Stimulated activated CD8-positive, alpha-beta memory T cell treated with anti-CD3 and anti-CD28 coated beads, Interleukin-15, amount 100 ng/mL, for 24 hours (primary cell): ENCODE measurements around the gene ENTREP1.
"Not testable (repeated sequence)": the region's sequence is repeated elsewhere in the genome, so short reads cannot be mapped to it uniquely, and the experiment has no call there.

Source experiments
- DNase-seq: peaks from one replicate; pipeline ENCODE4 v3.0.0-alpha.2; 2020; ENCODE audit warnings: low read depth

Gene ENTREP1

DNA sequence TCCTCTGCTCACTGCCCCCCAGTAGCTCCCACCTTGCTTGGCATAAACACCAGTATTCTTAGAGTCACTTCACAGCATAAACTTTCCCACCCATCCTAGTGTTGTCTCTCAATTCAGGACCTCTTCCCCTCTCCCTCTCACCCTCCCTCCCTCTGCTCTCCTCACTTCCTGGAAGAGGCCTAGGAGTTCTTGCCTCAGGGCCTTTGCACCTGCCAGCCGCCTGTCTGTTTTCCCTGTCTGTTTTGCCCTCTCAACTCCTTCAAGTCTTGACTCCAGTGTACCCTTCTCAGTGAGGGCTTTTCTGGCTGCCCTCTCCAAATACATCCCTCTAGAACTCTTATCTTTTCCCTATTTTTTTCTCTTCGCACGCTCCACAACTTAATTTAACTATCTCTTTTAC is 86.2 kb downstream of the ENTREP1 start:
- no peak for DNase-seq

DNA sequence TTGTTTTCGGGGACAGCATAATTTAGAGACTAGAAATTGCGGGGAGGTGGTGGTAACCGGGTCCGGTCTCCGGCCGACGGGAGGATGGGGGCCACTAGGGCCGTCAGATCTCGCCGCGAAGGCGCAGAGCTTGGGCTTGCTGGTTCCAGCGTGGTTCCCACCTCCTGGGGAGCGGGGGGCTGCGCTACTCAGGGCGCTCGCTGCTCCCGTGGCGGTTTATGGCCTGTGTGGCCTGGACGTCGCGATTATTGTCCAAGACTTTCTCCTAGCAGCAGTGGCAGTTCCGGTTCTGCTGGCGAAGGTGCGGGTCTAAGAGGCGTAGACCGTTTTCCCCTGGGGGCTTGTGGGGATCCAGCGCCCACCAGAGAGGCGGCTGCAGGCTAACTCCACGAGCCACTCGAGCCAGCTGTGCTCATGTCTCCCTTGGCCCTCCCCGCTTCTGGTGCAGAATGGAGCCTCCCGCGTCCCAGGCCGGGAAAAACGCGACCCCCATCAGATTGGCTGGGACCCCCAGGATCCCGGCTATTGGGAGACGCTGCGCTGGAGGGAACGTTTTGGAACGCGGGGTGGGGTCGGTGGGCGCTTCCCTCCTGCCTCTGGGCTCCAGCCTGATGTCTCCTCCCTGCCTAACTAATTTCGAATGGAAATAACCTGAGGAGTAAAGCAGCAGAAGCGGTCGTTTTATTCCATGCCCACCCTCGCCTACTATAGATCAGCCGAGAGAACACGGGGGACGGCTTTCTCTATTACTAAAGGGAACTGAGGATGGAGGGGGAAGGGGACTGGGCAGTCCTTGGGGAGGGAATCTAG is 87.1 kb downstream of the ENTREP1 start:
- no peak for DNase-seq

DNA sequence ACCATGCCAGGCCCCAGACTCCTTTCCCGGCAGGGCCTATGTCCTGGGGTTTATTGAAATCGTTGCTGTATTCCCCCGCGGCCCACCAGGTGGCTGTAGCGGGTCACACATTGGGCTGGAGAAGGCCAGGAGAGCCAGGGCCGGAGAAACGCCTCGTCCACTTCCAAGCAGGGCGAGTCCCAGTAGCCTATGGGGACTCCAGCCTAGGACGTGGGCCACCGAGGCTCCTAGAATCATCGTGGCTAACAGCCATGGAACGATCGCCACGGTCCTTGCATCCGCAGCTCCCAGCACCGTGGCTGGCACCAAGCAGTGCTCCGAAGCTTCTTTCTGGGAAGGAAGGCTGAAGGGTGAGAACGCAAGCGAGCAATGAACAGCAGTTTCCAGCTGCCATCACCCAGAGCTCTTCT is 87.7 kb downstream of the ENTREP1 start:
- no peak for DNase-seq

DNA sequence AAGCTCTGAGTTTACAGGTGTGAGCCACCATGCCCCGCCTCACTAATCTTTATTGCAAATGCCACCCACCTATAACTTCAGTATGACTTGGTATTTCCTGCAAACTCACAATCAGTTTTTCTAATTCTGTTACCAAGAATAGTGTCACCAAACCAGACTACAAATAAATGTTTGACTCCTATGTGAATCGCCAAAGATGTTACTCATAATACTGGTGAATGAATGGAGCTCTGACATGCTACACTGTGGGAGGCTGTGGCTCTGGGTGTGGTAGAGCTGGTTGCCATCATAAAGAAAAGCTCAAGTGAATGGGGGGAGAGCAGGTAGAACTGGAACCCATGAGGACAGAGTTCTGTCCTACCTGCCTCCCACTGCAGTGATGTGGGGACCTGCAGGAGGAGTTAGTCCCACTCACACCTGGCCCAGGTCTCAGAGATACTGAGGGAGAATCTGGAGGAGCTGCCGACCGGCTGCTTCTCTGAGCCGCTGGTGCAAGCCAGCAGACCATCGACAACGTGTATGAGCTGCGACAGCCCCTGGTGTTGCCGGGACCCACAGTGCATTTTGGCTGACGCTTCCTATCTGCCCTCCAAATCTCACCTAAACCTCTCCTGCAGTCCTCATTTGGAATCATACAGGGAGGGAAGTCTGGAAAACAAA is 95.7 kb downstream of the ENTREP1 start:
- no peak for DNase-seq

DNA sequence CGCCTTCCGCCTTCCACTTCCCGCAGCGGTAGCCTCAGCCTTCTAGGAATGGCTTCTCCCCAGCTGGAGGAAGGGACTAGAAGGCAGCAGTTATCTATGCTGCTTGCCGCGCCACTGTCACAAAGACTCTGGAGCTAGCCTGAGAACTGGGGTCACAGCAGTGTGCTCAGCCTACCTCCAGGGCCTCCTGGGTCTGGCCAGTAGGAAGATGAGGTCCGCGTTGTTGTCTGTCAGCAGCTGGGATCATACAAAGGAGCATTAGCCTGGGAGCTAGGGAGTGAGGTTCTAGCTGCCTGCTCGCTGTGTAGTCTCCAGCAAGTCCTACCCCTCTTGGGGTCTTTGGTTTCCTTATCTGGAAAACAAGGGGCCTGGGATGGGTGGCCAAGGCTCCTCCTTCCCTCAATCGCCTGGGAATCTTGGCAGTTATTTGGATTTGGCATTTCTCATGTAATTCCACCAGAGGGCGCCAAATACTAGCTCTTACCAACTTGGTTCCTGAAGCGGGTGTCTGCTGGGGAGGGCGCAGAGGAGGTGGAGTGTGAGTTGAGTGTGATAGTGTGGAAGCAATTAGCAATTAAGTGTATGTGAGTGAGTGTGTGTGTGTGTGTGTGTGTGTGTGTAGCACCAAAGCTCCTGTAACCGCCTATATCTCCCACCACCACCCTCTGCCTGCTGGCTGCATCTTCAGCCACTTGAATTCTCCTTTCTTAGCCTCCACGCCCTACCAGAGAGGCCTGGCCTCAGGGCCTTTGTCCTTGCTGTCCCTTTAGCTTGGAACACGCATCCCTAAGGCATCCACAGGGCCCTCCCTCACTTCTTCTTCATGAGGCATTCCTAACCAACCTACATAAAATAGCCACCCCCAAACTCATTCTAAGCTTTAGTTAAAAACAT is 97.1 kb downstream of the ENTREP1 start:
- no peak for DNase-seq

DNA sequence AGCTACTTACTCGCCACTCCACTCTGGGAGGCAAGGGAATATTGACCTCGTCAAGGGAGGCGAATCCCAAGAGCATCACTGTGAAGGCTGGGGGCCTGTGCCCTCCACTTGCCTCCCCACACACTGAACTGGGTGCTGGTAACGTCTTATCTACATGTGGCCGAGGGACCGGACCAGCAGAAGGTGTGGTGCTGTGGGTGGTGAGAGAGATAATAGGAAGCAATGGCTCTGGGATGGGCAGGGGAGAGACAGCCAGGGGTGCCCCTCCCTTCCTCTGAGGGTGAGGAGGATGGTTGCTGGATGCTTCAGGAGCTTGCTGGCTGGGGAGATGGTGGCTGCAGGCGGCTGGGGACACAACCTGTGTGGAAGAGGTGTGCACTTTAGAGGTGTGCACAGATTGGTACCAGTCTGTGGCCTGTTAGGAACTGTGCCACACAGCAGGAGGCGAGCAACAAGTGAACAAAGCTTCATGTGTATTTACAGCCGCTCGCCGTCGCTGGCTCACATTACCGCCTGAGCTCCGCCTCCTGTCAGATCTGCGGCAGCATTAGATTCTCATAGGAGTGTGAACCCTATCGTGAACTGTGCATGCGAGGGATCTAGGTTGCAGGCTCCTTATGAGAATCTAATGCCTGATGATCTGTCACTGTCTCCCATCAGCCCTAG is 100.3 kb downstream of the ENTREP1 start:
- no peak for DNase-seq

DNA sequence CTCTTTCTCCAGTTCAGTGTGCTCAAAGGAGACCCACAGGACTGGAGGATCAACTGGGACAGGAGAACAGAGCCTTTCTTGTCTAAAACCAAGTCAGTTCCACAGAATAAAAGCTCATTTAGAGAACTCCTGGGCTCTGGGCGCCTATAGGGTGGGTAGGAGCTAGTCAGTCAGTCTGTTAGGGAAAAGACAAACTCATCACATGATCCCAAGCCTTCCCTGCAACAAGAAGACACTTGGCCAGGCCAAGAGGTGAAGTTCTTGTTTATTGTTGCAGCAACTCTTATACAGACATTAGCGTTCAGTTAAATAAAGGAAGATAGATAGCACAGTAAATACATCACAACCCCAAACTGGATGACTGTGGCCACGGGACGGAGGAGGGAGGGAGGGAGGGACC is 102.3 kb downstream of the ENTREP1 start:
- no peak for DNase-seq

DNA sequence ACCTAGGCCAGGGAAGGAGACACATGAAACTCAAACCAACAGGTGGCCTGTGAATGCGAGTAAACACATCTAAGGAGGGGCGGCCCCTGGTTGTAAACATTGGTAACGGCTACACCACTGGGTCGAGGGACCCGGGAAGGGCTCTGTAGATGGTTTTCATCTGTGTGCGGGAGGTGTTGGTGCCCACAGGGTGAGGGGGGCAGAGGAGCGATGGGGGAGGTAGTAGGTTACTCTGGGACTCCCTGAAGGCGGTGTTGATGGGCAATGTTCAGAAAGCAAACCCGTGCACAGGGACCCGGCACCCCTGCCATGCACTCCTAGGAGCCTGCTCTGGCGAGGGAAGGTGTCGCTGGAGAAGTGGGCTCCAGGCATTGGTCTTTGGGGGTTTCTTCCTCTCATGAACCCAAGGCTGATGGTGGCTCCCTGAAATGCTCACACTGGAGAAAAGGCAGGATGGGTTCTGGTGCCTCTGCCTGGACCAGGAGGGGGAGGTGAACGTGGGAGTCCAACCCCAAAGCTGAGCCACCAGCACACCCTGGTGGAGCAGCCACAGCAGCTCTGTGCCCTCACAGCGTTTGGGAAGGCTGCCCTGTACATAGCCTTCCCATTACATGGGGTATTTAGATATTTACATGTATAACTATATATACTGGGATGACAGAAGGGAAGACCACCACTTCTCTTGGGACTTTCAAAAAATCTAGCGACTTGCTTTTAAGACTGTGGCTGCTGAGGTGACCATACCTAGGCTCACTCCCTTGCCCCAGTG is 103.2 kb downstream of the ENTREP1 start:
- no peak for DNase-seq

DNA sequence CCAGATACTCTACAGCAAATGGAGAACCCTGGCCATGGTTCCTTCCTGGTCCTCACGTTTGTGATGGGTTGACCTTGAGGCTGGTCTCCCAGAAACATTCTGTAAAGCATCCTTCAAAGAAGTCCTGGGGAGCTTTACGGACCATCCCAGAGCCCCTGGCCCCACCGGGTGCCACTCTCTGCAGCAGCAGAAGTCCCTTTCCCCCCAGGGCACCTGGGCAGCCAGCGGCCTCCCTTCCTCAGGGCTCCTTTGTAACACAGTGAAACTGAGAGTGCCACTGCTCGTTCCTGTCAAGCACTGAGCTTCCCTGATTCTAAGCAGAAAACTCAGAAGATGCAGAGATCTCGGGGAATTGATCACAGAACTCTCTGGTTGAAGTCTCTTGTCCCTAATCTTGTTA is 104.3 kb downstream of the ENTREP1 start:
- no peak for DNase-seq

DNA sequence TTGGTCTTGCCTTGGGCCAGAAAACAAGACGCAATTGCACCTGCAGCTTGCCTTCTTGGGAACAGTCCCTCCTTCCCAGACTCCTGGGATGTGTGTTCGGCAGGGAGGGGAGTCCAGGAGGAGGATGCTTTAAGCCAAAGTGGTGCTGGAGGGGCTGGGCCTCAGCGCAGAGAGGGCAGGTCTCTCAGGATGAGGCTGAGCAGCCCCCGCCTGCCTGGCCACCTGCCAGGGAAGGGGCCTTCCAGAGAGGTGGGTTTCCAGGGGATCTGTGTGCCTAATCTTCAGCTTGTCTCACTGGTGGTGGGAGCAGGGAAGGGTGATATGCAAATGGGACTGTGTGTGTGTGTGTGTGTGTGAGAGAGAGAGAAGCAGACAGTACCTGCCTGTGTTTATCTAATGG is 105.2 kb downstream of the ENTREP1 start:
- DNase-seq, result no peak

DNA sequence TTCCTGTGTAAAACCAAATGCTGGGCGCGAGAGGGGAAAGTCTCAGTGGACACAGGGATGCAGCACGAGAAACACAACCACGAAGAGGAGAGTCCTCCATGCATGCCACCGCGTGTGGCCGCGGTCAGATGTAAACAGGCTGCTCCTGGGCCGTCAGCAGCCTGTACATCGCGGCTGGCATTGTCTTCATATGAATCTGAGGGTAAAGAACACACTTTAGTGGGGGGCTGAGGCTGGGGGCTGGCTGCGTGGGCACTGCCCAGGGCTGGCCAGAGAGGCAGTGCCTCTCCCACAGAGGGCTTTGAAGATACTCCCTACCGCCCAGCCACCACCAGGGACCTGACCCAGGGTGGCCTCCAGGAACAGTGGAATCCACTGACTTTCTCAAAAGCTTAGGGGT is 106.2 kb downstream of the ENTREP1 start:
- no peak for DNase-seq

DNA sequence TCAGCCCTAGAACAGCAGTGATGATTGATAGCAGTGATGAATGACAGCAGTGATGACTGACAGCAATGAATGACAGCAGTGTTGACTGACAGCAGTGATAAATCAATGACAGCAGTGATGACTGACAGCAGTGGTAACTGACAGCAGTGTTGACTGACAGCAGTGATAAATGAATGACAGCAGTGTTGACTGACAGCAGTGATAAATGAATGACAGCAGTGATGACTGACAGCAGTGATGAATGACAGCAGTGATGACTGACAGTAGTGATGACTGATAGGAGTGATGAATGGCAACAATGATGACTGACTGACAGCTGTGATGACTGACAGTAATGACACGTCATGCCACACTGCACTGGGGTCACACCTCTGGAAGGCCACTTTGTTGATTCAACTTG is 106.8 kb downstream of the ENTREP1 start:
- DNase-seq, result no peak

DNA sequence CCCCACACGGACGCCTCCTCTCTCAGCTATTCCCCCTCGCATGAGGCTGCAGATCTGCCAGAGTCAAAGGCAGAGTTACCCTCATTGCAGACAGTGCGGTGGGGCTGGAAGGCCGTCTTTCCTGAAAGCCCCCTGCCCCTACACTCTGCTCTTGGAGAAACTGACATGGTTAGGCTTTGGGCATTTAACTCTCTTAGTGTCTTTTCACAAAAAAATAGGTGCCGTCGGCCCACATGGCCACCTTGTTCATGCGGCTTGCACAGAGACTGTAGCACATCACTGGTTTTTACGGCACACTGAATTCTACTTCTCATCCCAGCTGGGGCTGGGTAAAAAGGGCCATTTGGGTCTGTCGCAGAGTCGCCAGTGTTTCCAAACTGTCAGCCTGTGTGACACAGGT is 107.6 kb downstream of the ENTREP1 start:
- no peak for DNase-seq

DNA sequence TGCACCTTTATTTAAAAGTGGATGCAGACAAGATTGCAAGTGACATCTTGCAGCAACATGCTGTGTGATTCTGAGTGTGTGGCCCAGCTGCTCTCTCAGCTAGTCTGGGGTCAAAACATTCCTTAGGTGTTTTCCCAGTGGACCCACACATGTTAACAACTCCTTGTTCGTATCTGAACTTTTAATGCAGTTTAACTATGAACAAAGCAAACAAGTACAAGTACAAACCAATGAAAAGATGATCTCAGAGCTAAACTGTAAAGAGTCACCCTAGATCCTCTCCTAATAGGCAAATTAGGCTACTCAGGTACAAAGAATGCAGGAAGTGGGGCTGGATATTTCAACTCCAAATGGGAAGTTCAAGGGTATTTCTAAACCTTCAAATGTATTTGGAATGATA is 108.4 kb downstream of the ENTREP1 start:
- no peak for DNase-seq

DNA sequence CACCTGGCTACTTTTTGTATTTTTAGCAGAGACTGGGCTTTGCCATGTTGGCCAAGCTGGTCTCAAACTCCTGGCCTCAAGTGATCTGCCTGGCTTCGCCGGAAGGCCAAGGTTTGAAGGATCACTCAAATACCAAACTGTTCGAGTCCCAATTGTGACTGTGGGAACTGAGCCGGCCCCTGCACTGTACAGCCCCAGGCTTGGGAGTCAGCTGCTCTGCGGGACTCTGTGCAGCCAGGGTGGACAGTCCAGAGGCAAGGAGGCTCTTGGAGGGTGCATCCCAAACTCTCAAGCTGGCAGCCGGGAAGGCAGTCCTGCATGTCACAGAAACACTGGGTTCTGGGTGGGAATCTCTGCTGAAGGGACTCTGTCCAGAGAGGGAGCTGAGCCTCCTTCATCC is 109.0 kb downstream of the ENTREP1 start:
- no peak for DNase-seq

DNA sequence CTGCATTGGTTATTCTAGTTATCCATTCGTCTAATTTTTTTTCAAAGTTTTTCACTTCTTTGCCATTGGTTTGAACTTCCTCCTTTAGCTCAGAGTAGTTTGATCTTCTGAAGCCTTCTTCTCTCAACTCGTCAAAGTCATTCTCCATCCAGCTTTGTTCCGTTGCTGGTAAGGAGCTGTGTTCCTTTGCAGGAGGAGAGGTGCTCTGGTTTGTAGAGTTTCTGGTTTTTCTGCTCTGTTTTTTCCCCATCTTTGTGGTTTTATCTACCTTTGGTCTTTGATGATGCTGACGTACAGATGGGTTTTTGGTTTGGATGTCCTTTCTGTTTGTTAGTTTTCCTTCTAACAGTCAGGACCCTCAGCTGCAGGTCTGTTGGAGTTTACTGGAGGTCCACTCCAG is 114.6 kb downstream of the ENTREP1 start:
- DNase-seq, result not testable (repeated sequence)

DNA sequence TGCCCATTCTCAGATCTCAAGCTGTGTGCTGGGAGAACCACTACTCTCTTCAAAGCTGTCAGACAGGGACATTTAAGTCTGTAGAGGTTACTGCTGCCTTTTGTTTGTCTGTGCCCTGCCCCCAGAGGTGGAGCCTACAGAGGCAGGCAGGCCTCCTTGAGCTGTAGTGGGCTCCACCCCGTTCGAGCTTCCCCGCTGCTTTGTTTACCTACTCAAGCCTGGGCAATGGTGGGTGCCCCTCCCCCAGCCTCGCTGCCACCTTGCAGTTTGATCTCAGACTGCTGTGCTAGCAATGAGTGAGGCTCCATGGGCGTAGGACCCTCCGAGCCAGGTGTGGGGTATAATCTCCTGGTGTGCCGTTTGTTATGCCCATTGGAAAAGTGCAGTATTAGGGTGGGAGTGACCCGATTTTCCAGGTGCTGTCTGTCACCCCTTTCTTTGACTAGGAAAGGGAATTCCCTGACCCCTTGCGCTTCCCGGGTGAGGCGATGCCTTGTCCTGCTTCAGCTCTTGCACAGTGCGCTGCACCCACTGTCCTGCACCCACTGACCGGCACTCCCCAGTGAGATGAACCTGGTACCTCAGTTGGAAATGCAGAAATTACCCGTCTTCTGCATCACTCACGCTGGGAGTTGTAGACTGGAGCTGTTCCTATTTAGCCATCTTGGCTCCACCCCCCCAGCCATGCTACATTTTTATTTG is 115.4 kb downstream of the ENTREP1 start:
- not testable (repeated sequence) for DNase-seq
